Measurements from ENCODE around the gene DFFB.
A peak's percentile ranks its signal among the peaks of the same experiment; 100 is the strongest.
"Not testable (repeated sequence)": the region's sequence is repeated elsewhere in the genome, so short reads cannot be mapped to it uniquely, and the experiment has no call there.

The DFFB gene

GRCh38 chr1:3856923-3857790 lies at the start of gene DFFB, which contains the start of gene CEP104:
Gene DFFB, plus strand, starts transcription at chr1:3857476. Its CDS starts 128 bp downstream, at chr1:3857604.
Gene CEP104, minus strand, starts transcription at chr1:3857211. Its CDS starts 4,804 bp downstream, at chr1:3852407.
- Histone ChIP-seq H3K4me2 (ENCODE audit: low read depth, low read length, poor library complexity, severe bottlenecking) (peak within 1 kb of the TSS; percentile 85), H3K9ac (ENCODE audit: low read depth, low read length, poor library complexity, severe bottlenecking) (peak within 1 kb of the TSS; percentile 73), H4K20me1 (ENCODE audit: insufficient read depth, low read length, poor library complexity, severe bottlenecking) (peaks cover 9% of the 10 kb centered on the region), H3K4me1 (ENCODE audit: insufficient read depth, low read length, poor library complexity, severe bottlenecking) (peaks cover 36% of the 10 kb centered on the region), H2AFZ (ENCODE audit: low read length) (peak within 1 kb of the TSS; percentile 91), H3K9me3 (ENCODE audit: insufficient read depth, low read depth, low read length) (no peaks in the 10 kb centered on the region), H3K27me3 (ENCODE audit: insufficient read depth, low read length, poor library complexity, severe bottlenecking) (no peaks in the 10 kb centered on the region), H3K4me3 (ENCODE audit: low read length, poor library complexity, severe bottlenecking) (peak within 1 kb of the TSS; percentile 87), H3K79me2 (ENCODE audit: insufficient read depth, low read length) (peaks cover 45% of the 10 kb centered on the region), H3K36me3 (ENCODE audit: insufficient read depth, low read length) (no peaks in the 10 kb centered on the region), H3K9me2 (replicated peaks; ENCODE audit: low read depth, low read length) (no peaks in the 10 kb centered on the region), H3F3A (ENCODE audit: low read depth) (no peaks in the 10 kb centered on the region)
- TF ChIP-seq EZH2phosphoT487 (IDR thresholded peaks at IDR 0.05; ENCODE audit: borderline replicate concordance), result no peak
- peak; percentile 41 for TF ChIP-seq CTCF (conservative IDR thresholded peaks at IDR 0.05; ENCODE audit: low read length)

- no peak for TF ChIP-seq CTCF (conservative IDR thresholded peaks at IDR 0.05; ENCODE audit: low read length)
- TF ChIP-seq EZH2phosphoT487 (IDR thresholded peaks at IDR 0.05; ENCODE audit: borderline replicate concordance), result no peak
- Histone ChIP-seq H3K9ac (ENCODE audit: low read depth, low read length, poor library complexity, severe bottlenecking) (no peak overlapping the region), H3K4me2 (ENCODE audit: low read depth, low read length, poor library complexity, severe bottlenecking) (no peak overlapping the region), H3K4me3 (ENCODE audit: low read length, poor library complexity, severe bottlenecking) (no peak overlapping the region), H4K20me1 (ENCODE audit: insufficient read depth, low read length, poor library complexity, severe bottlenecking) (no peaks in the 10 kb centered on the region), H3K9me2 (replicated peaks; ENCODE audit: low read depth, low read length) (no peaks in the 10 kb centered on the region), H3K9me3 (ENCODE audit: insufficient read depth, low read depth, low read length) (no peaks in the 10 kb centered on the region), H3K4me1 (ENCODE audit: insufficient read depth, low read length, poor library complexity, severe bottlenecking) (no peaks in the 10 kb centered on the region), H2AFZ (ENCODE audit: low read length) (no peak overlapping the region), H3K79me2 (ENCODE audit: insufficient read depth, low read length) (no peaks in the 10 kb centered on the region), H3F3A (ENCODE audit: low read depth) (no peaks in the 10 kb centered on the region), H3K27me3 (ENCODE audit: insufficient read depth, low read length, poor library complexity, severe bottlenecking) (no peaks in the 10 kb centered on the region), H3K36me3 (ENCODE audit: insufficient read depth, low read length) (no peaks in the 10 kb centered on the region)
Observed at GRCh38 chr1:3807769-3808168, 49.5 kb upstream of the DFFB start.

GRCh38 chr1:3809680-3810079 lies 47.6 kb upstream of the DFFB start:
- TF ChIP-seq CTCF (conservative IDR thresholded peaks at IDR 0.05; ENCODE audit: low read length), result no peak
- TF ChIP-seq EZH2phosphoT487 (IDR thresholded peaks at IDR 0.05; ENCODE audit: borderline replicate concordance), result no peak
- Histone ChIP-seq H3K4me2 (ENCODE audit: low read depth, low read length, poor library complexity, severe bottlenecking) (no peak overlapping the region), H3F3A (ENCODE audit: low read depth) (no peaks in the 10 kb centered on the region), H3K79me2 (ENCODE audit: insufficient read depth, low read length) (no peaks in the 10 kb centered on the region), H3K4me3 (ENCODE audit: low read length, poor library complexity, severe bottlenecking) (no peak overlapping the region), H3K27me3 (ENCODE audit: insufficient read depth, low read length, poor library complexity, severe bottlenecking) (no peaks in the 10 kb centered on the region), H3K9me3 (ENCODE audit: insufficient read depth, low read depth, low read length) (no peaks in the 10 kb centered on the region), H3K9ac (ENCODE audit: low read depth, low read length, poor library complexity, severe bottlenecking) (no peak overlapping the region), H2AFZ (ENCODE audit: low read length) (no peak overlapping the region), H3K4me1 (ENCODE audit: insufficient read depth, low read length, poor library complexity, severe bottlenecking) (no peaks in the 10 kb centered on the region), H4K20me1 (ENCODE audit: insufficient read depth, low read length, poor library complexity, severe bottlenecking) (no peaks in the 10 kb centered on the region), H3K36me3 (ENCODE audit: insufficient read depth, low read length) (no peaks in the 10 kb centered on the region), H3K9me2 (replicated peaks; ENCODE audit: low read depth, low read length) (no peaks in the 10 kb centered on the region)

GRCh38 chr1:3810149-3810761 lies 47.0 kb upstream of the DFFB start:
- not testable (repeated sequence) for H3K79me2 ChIP-seq (ENCODE audit: insufficient read depth, low read length); H3F3A ChIP-seq (ENCODE audit: low read depth); H3K9me2 ChIP-seq (replicated peaks; ENCODE audit: low read depth, low read length); H3K36me3 ChIP-seq (ENCODE audit: insufficient read depth, low read length); H3K4me2 ChIP-seq (ENCODE audit: low read depth, low read length, poor library complexity, severe bottlenecking); H2AFZ ChIP-seq (ENCODE audit: low read length); H3K9me3 ChIP-seq (ENCODE audit: insufficient read depth, low read depth, low read length); H3K27me3 ChIP-seq (ENCODE audit: insufficient read depth, low read length, poor library complexity, severe bottlenecking); H3K9ac ChIP-seq (ENCODE audit: low read depth, low read length, poor library complexity, severe bottlenecking); H3K4me3 ChIP-seq (ENCODE audit: low read length, poor library complexity, severe bottlenecking); H3K4me1 ChIP-seq (ENCODE audit: insufficient read depth, low read length, poor library complexity, severe bottlenecking); H4K20me1 ChIP-seq (ENCODE audit: insufficient read depth, low read length, poor library complexity, severe bottlenecking)
